Measurements from ENCODE around the gene SCAMP2.

GRCh38 chr15:74892313-74892712 lies 19.1 kb upstream of the SCAMP2 start:
- TF ChIP-seq RAD21 (IDR thresholded peaks at IDR 0.05) (peak in 1 of 2 donors; percentile 48), TAF1 (conservative IDR thresholded peaks at IDR 0.05) (no peak), YY1 (IDR thresholded peaks at IDR 0.05) (no peak), MAX (IDR thresholded peaks at IDR 0.05) (no peak), NR2F2 (IDR thresholded peaks at IDR 0.05) (no peak), GABPA (IDR thresholded peaks at IDR 0.05 in 1 of 2, conservative IDR thresholded peaks at IDR 0.05 in 1 of 2) (no peak), JUND (IDR thresholded peaks at IDR 0.05) (no peak), CTCF (IDR thresholded peaks at IDR 0.05; ENCODE audit: low read depth, low read length, missing input control) (peak; percentile 23), SP1 (IDR thresholded peaks at IDR 0.05) (peak; percentile 55), ATF3 (IDR thresholded peaks at IDR 0.05) (no peak), ZBTB33 (IDR thresholded peaks at IDR 0.05) (no peak)

Data from liver (tissue), 3 donors.